ENCODE data around the gene SGSM1.
"Not testable (repeated sequence)": the region's sequence is repeated elsewhere in the genome, so short reads cannot be mapped to it uniquely, and the experiment has no call there.

The SGSM1 gene

DNA sequence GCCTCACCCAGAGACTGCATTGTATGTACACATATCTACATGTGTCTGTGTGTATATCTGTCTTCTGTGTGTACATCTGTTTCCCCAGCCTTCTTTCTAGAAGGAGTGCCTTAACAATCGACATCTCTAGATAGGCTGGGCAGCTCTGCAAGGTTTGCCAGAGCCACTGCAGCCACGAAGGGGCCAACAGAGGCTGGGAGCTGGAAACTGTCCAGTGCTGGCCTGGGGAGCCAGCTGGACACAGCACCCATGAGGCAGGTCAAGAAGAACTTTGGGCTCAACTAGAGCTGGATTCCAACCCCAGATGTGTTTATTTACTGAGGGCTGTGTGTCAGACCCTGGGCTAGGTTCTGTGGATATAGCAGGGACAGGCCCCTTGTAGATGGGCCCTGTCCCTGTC, 3.3 kb downstream of the SGSM1 start:
- DNase-seq: no peak

DNA sequence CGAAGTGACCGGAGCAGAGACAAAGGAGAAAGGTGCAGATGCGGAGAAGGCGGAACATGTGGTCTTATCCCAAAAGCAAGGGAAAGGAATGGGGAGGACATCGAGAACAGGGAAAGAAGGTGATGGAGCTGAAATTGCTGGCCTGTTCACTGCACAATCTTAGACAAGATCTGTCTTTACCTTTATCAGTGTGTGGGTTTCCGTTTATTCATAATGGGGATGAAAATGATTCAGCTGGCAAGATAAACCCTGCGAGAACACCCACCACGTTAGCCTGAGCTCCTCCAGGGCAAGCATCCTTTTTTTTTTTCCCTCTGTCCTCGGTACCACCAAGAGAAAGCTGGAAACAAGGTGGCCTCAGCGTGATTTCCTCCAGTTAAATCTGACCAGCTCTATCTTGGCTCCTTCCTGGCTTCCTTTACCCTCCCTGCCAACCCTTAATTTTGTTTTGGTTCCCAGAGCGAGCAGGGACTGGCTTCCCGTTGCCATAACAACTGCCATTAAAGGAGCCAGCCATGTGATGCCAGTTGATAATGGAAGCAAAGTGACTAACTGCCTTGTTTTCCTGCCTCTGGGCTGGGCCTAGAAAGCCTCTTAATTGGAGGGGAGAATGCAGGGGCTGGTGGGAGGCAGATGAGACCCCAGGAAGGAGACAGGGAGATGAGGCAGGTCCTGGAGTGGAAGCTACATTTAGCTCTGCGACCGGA, 4.2 kb downstream of the SGSM1 start:
- peak; percentile 70 for DNase-seq

DNA sequence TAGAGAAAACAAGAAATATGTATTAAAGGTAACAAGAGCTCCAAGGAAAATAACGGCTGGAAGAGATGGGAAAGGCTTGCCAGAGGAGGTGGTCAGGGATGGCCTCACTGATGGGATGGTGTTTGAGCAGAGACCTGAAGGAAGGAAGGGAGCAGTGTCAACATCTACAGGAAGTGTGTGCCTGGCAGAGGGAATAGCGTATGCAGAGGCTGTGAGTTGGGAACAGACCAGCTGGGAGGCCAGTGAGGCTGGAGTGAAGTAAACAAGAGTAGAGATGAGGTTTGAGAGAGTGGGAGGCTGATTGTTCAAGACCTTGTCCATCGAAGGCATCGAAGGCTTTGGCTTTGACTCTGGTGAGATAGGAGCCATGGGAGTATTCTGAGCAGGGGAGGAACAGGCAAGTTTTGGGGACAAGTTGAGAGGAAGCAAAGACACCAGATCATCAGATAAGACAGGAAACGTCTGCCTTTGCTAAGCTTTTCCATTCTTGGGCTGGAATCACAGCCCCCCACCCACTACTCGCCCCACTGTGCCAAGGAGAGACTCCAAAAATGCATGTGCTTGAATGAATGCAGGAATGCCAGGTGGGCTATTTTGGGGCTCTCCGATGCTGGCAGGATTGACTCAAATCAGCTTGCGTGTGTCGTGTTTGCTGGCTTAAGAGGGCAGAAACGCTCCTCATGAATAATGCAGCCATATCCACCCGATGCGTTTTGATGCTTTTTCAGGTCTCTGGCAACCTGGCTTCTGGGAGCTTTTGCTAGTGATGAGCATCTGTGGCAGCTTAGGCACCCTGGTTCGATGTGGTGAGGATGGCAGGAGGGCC, 7.2 kb downstream of the SGSM1 start:
- no peak for DNase-seq

DNA sequence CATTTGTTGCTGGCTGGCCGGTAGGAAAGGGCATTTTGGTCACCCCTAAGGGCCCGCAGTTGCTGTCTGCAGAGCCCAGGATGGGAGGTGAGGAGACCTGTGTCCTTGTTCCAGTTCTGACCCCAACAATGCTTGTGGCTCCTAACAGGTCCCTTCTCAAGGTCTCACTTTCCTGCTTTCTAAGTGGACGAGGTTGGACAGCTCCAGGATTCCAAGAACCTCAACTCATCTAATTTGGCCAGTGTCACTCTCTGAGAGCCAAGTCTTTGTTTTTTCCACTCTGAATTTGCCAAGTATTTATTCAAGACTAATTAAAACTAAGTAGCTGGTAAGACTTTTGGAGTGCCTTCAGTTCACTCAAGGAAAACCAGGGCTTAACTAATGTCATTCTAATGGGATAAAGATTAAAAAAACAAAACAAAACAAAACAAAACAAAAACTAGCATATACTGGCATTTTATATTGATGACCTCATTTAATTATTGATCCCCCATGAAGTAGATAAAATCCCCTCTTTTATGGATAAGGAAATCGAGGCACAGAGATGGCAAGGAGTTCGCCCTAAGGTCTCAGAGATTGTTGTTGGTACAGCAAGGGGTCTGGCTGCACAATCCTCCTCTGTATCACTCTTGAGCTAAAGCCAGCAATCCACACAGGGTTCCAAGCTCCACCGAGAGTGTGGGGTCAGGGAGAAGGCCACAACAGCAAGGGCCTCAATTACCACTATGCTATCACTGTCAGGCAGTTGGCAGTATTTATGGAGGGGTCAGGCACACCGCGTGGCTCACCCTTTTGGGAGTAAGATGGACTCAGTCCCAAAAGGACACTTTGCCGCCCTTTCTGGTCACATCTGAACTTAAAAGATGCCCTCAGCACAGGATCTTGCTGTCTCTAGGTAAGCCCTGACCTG, 8.1 kb downstream of the SGSM1 start:
- DNase-seq: no peak

DNA sequence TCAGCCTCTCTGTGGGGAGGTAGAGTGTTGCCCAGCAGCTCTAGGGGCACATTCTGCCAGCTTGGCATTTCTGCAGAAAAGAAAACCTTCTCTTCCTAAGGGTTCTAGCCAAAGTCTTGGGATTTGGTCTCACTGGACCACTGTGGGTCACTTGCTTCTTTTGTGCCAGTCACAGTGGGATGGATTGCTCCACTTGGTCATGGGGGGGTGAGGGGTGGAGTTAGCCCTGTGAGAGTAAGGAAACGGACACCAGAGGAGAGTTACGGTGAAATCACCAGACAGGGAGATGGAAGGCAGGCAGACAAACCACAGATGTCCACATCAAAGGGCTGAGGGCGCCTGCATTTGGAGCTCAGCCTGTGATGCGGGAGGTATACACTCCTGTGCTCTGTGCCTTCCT, 10.8 kb downstream of the SGSM1 start:
- DNase-seq: no peak

DNA sequence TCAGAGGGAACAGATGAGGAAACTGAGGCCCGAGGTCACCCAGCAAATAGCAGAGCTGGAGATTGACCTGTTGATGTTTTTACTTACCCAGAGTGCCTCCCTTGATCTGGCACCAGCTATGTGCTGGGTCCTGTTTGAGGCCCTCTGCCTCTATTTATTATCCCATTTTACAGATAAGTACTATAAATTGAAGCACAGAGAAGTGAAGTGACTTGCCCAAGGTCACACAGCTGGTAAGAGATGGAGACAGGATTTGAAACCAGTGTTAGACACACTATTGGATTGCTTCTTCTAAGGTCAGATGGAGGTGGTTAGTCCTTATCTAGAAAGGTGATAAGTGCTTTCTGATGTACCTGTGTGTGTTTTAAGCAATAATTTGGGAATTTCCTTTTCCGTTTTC, 13.5 kb downstream of the SGSM1 start:
- no peak for DNase-seq

DNA sequence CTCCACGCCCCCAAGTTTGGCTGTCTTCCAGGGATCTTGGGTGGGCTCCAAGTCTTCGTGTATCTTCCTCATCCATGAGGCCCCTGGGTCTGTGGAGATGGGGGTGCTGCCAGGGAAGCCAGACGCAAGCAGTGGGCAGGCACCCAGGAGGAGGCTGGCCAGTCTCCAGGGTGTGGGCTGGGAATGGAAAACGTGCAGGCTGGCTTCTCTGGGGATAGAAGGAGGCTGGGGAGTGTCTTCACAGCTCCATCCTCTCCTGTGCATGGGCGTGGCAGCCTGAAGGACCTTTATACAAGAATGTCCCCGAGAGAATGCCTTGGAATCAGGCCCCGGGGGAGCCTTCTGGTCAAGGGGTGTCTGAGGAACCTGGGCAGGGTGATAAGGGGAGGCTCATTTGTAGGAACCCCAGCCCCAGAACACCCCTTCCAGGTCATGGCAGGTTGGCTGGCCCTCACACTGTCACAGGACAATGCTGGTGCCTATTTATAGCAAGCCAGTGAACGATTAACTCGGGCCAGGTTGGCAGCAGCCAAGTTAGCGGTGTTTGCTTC, 14.0 kb downstream of the SGSM1 start:
- DNase-seq: no peak

DNA sequence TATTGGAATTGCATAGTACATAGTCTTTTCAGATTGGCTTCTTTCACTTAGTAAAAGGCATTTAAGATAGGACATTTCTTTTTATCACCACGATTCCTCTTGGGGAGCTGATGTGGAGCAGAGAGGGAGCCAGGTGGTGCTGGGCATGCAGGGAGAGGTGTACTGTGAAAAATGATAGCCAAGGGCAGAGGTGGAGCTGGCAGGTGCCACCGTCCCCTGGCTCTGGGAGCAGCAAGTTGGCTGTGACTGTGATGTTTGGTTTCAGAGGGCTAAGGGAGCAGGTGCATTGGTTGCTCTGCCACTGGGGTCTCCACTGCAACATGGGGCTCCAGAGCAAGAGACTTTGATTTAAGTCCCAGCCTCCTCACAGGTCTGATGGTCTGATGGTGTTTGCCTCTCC, 16.5 kb downstream of the SGSM1 start:
- no peak for DNase-seq

DNA sequence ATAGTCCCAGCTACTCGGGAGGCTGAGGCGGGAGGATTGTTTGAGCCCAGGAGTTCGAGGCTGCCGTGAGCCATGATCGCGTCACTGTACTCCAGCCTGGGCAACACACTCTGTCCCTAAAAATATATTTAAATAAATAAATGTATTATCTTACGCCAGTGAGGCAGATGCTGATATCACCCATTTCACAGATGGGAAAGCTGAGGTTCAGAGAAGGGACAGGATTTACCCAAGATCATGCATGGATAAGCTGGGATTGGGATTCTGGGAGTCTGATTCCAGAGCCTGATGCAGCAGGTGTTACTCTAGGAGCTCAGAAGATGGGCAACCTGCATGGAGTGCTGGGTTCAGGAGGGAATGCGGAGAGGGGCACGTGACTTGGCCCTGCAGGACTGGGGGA, 17.8 kb downstream of the SGSM1 start:
- no peak for DNase-seq

DNA sequence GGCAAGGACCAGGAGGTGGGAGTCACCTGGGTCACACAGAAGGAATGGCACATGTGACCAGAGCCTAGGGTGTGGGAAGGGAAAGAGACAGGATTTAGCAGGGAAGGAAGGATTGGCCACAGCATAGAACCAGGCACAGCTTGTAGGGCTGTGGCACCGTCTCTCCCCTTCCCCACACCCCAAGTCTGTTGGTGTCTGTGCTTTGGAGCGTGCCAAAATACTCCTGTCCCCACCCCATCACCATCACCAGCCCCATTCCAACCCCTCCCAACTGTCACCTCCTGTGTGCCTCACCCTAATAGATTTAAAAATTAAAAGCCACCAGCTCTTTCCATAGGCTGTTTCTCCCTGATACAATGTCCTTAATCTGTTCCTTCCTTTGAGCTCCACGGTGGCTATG, 18.2 kb downstream of the SGSM1 start:
- DNase-seq: no peak

DNA sequence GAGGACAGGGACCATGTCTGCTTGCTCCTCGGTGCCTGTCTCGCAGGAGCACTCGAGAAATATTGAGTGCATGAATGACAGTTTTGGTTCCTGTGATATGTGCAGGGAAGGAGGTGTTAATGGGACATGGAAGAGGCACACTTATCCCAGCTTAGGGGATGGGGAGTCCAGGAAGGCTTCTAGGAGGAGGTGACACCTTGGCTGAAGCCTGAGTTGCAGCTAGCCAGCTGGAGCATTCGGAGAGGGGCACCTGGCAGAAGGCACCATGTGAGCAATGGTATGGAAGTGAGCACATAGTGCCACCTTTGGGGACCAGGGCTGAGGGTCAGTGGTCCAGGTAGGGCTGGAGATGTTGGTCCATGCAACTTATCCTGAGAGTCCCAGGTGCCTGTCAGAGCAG, 18.9 kb downstream of the SGSM1 start:
- no peak for DNase-seq

DNA sequence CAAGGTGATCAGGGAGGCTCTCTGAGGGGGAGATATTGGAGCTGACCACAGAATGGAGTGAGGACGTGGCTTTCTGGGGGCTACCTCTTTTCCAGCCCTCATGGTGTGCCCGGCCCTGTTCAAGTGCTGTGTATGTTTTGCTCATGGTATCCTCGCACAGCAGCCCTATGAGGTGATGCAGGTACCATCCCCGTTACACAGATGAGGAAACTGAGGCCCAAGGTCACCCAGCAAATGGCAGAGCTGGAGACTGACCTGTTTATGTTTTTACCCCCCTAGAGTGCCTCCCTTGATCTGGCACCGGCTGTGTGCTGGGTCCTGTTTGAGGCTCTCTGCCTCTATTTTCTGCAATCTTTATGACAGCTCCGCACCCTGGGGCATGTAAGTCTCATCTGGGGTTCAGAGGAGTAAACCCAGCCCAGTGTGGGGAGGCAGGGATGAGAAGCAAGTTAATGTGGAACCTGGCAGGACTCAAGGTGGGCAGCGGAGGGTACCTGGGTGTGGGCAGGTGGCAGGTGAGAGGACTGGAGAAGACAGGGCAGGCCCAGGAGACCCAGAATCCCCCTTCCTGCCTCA, 20.8 kb downstream of the SGSM1 start:
- DNase-seq: no peak

DNA sequence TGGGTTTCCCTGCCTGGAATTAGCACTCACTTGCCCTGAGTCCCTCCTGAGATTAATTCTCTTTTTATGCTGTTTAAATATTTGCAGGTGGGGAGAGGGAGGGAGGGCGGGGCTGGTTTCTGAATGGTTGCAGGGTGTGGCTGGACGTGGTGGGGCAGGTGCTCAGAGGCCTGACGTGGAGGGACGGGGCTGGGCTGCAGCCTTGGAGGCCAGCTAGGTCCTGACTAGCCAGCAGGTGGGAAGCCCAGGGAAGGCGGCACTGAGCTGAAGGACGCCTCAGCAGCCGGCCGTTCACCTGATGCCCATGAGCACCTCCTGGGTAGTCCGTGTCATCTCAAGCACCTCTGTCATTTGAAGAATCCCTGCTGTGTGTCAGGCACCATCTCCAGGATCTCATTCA, 21.3 kb downstream of the SGSM1 start:
- DNase-seq: no peak

DNA sequence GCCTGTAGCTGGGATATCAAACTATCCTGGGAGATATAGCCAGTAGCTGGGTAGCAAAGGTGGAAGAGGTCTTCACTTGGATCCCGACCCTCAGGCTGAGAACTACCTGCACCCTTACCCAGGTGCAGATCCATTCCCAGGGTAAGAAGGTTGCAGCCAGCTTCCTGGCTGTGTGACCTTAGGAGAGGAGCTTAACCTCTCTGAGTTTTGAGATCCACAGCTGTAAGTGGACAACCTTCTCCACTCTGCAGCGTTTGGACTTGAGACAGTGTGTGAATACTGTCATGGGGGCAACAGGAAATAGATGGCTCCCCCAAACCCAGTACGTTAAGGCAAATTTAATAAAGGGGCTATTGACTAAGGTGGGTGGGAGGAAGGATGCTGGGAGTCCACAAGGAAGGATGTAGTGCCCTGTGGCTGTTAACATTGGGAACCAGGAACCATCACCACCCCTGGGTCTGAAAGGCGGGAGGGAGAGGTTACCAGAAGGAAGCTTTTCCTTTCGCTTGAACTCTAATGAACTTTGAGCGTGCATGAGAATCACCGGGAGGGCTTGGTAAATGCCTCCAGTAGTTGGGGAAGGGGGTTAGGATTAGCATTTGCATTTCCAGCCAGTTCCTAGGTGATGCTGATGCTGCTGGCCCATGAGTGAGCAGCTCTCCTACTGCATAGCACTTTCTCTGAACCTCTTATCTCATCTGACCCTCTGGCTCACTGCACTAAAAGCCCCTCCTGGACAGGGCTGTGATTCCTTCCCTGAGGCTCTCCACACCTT, 24.4 kb downstream of the SGSM1 start:
- DNase-seq: no peak

DNA sequence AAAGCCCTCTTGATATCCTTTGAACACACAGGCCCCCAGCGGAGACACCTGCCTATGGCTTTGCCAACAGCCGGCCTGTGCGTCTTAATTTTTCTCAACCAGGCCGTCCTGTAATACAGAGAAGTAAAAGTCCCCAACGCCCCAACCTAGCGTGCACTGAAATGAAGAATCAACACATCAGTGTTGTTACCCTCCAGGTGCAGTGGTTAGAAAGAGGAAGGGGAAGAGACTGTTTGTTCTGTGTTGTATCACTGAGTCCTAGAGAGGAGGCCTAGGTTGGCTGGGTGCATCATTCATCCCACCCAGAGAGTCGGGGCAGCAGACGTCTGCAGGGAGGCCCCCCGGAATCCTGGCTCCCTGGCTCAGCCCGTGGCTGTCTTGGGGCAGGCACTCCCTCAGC, 25.7 kb downstream of the SGSM1 start:
- DNase-seq: no peak

DNA sequence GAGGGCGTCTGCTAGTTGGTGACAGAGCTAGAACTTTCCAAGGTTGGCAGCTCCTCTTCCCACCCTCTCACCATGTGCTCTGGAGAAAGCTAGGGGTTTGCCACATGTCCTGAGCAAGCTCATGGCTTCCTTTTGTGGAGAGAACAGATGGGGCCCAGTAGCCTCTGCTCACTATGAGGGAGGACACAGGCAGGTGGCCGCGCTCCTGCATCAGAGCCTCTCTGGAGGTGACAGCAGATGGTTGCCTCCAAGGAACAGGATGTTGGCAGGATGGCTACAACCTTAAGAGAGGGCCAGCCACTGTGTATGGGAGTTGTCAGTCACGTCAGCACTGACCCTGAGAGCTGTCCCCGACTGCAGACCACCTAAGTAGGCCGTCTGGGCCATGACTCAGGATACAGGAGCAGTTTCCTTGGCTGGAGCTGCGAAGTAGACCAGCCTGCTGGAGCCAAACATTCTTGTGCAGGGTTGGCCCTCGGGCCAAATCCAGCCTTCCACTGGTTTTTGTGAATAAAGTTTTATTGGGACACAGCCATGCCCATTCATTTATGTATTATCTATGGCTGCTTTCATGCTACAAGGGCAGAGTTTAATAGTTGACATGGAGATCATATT, 28.0 kb downstream of the SGSM1 start:
- DNase-seq: no peak

DNA sequence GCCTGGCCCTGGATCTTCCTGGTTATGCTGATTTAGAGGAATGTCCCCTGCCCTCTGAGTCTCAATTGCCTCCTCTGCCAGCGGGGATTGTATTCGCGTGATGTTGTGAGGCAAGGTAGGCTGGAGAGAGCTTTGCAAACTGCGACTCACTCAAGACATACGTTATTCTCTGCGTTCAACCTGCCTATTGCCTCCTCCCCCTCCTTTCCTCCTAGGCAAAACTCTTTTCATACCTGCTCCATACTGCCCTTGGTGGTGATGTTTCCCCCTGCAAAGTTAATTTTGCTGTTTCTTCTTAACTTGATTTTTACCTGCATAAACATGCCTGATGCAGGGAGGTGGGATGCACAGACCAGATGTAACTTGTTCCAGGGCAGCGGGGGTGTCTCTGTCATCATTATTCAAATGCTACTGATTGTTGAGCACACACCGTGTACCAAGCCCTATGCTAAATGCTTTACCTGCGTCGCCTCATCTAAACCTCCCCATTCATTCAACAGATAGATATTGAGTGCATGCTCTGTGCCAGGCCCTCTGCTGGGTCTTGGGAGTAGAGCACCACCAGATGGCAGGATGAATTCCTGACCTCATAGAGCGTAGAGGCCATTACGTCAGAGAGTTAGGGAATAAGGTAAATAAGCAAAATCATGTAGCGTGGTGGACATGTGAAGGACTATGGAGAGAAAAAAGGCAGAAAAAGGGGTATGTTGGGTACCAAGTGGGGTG, 29.0 kb downstream of the SGSM1 start:
- DNase-seq: no peak

DNA sequence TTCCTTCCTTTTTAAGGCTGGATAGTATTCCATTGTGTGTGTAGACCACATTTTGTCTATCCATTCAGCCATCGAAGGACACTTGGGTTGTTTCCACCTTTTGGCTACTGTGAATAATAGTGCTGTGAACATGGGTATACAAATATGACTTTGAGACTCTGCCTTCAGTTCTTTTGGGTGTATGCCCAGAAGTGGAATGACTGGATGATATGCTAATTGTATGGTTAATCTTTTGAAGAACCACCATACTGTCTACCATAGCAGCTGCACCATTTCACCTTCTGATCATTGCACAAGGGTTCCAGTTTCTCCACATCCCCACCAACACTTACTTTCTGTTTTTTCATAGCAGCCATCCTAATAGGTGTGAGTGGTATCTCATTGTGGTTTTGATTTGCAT, 30.3 kb downstream of the SGSM1 start:
- no peak for DNase-seq

DNA sequence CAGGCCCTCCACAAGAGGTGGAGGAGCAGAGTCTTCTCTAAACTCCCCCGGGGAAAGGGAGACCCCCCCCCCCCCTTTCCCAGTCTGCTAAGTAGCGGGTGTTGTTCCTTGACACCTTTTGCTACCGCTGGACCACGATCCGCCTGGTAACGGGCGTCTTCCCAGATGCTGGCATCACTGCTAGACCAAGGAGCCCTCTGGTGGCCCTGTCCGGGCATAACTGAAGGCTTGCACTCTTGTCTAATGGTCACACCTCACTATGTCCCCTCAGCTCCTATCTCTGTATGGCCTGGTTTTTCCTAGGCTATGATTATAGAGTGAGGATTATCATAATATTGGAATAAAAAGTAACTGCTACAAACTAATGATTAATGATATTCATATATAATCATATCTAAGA, 31.5 kb downstream of the SGSM1 start:
- not testable (repeated sequence) for DNase-seq

DNA sequence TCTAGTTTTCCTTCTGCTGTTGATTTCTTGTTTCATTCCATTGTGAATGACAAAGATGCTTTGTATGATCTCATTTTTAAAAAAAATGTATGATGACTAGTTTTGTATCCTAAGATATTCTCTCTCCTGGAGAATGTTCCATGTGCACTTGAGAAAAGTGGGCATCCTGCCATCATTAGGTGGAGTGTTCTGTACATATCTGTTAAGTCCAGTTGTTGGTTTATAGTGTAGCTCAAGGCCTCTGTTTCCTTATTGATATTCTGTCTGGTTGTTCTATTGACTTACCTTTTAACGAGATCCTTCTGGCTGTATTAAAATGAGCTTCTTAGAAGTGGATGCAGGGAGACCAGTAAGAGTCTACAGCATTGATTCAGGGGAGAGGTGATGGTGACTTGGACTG, 35.2 kb downstream of the SGSM1 start:
- DNase-seq: no peak

DNA sequence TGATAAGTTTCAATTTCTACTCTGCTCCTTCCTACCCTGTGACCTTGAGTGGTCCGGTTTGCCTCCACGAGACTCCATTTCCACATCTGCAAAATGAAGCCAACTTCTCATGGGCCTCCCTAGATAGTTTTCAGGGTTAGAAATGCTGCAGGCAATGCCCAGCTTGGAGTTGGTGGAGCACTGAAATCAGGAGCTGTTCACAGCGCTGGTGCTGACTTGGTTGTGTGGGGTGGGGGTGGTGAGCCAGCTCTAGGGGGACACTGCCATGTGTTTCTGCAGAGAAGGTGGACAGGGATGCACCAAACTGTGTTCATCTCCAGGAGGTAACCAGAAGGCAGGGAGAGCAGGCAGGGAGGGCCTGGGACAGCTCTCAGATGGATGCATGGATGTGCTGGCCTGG, 37.0 kb downstream of the SGSM1 start:
- DNase-seq: no peak
